ENCODE results near the gene LGI4.
"Not testable (repeated sequence)": the region's sequence is repeated elsewhere in the genome, so short reads cannot be mapped to it uniquely, and the experiment has no call there.

GRCh38 chr19:35101949-35102348 lies 32.9 kb downstream of the LGI4 start:
- not testable (repeated sequence) for TF ChIP-seq CTCF, POLR2A, EP300 (IDR thresholded peaks at IDR 0.05)
